Suprapubic skin (tissue), 4 donors: ENCODE data around the gene PABPN1L. TPM values are rescaled to one million over a fixed set of nuclear protein-coding genes. Genes with fewer than 3 reads are reported as not detected.
A peak's percentile ranks its signal among the peaks of the same experiment; 100 is the strongest.

Experiments
- DNase-seq, 2 donors: peaks; one replicate each; pipeline ENCODE4 v3.0.0-alpha.2; 2019; ENCODE audit warnings: low spot score in 2 of 2
- H3K27ac ChIP-seq: fragments of 200-600 bp; sonication (generic); one replicate; pipeline ENCODE4 v1.5.1; 2019
- H3K27me3 ChIP-seq: fragments of 200-600 bp; sonication (generic); one replicate; pipeline ENCODE4 v1.5.1; 2019
- H3K36me3 ChIP-seq: fragments of 200-600 bp; sonication (generic); one replicate; pipeline ENCODE4 v1.5.1; 2019
- H3K4me1 ChIP-seq: fragments of 200-600 bp; sonication (generic); one replicate; pipeline ENCODE4 v1.5.1; 2019
- H3K4me3 ChIP-seq: fragments of 200-600 bp; sonication (generic); one replicate; pipeline ENCODE4 v1.5.1; 2019; ENCODE audit warnings: mild to moderate bottlenecking
- H3K9me3 ChIP-seq: fragments of 200-600 bp; sonication (generic); one replicate; pipeline ENCODE4 v1.5.1; 2019
- CTCF ChIP-seq, 2 donors: fragments of 200-600 bp in 1 of 2; fragments of 450-650 bp in 1 of 2; sonication (generic) in 1 of 2; IDR thresholded peaks; one replicate each; pipeline ENCODE4 v1.5.1; 2016 to 2019; ENCODE audit warnings: antibody characterized with exemption in 2 of 2, mild to moderate bottlenecking in 1 of 2, moderate library complexity in 1 of 2
- EP300 ChIP-seq: sonication (generic); formaldehyde crosslinking; IDR thresholded peaks from one replicate; pipeline ENCODE4 v1.6.1; 2017; ENCODE audit warnings: antibody characterized with exemption
- POLR2A ChIP-seq, 2 donors: fragments of 450-650 bp; IDR thresholded peaks; one replicate each; pipeline ENCODE4 v1.6.1; 2017; ENCODE audit warnings: antibody characterized with exemption in 2 of 2, mild to moderate bottlenecking in 2 of 2, moderate library complexity in 2 of 2
- POLR2AphosphoS5 ChIP-seq, 3 donors: sonication (generic); formaldehyde crosslinking; IDR thresholded peaks; one replicate each; pipeline ENCODE4 v1.6.1; 2017; ENCODE audit warnings: antibody characterized with exemption in 3 of 3
- WGBS: methylation state at CpG from one replicate; pipeline ENCODE4 v1.1.5; 2018; 5-methylcytosine and 5-hydroxymethylcytosine counted together
- total RNA-seq, 4 donors: library from RNA; depleted of rRNA; stranded (reverse); fragments of >200 nt; gene quantifications; one replicate each; pipeline ENCODE4 v1.1.0, GENCODE V29; 2016

Gene PABPN1L
- total RNA-seq, 4 donors from 2014 or later, result not detected

DNA sequence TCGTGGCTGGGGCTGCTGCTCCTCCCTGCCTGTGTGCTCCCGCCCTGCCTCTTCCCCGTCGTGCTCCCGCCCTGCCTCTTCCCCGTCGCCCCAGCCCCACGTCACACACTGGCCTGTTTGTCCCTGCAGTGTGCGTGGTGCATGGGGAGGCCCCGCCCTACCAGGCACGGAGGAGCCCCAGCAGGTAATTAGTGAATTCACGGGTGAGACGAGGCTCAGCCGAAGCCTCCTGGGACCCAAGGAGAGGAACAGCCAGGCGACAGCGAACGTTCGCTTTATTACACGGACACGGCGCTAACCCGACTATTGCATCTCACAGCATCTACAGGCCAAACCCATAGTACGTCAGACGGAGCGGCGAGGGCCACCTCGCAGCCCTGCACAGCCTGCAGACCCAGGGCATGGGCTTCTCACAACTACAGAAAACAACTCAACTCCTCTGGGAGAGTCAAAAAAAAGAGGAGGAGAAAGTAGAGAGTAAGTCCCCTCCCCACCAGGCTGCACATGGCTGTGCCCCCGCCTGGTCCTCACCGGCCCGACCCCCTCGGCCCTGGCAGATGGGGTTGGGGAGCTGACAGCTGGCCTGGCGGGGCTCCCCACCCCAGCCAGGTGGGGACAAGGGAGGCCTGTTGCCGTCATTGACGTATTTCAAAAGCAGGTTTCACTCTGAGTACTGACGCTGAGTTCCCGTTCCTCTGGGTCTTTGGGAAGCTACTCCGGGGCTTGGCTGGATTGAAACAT, 4.3 kb upstream of the PABPN1L start:
- 48% methylated on average over 34 of the region's 37 CpGs for WGBS
- peak overlapping the region; percentile 13 for H3K4me3 ChIP-seq

DNA sequence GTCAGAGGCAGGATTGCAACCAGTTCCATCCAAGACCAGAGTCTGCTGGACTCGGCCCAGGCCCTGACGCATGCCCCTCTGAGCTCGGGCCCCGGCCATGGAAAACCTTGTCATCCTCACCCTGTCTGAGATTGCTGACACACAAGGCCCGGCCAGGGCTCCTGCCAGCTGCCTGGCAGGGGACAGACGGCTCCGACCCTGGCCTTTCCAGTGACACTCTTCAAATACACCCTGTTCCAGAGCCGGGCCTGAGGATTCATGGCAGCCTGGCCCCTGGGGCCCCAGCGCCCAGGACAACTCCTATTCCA, 3.2 kb upstream of the PABPN1L start:
- H3K4me1 ChIP-seq, result peaks cover 5% of the 10 kb centered on the region
- no peak overlapping the region for H3K4me3 ChIP-seq
- peaks cover 15% of the 10 kb centered on the region for H3K27me3 ChIP-seq
- no peaks in the 10 kb centered on the region for H3K36me3 ChIP-seq
- H3K27ac ChIP-seq, result no peak overlapping the region
- TF ChIP-seq POLR2A (IDR thresholded peaks at IDR 0.05) (no peak), POLR2AphosphoS5 (IDR thresholded peaks at IDR 0.05) (no peak), EP300 (no peak), CTCF (IDR thresholded peaks at IDR 0.05) (no peak)
- H3K9me3 ChIP-seq, result no peaks in the 10 kb centered on the region
- no peak for DNase-seq
- 90% methylated on average over 8 of the region's 9 CpGs for WGBS

More for the DNA sequence above, 4.3 kb upstream of the PABPN1L start:
- Histone ChIP-seq H3K27ac (no peak overlapping the region), H3K36me3 (no peaks in the 10 kb centered on the region), H3K27me3 (peaks cover 15% of the 10 kb centered on the region), H3K9me3 (no peaks in the 10 kb centered on the region), H3K4me1 (peaks cover 5% of the 10 kb centered on the region)
- no peak for DNase-seq
- no peak for TF ChIP-seq POLR2AphosphoS5 (IDR thresholded peaks at IDR 0.05)
- TF ChIP-seq POLR2A (IDR thresholded peaks at IDR 0.05), result no peak
- TF ChIP-seq CTCF (IDR thresholded peaks at IDR 0.05), result no peak
- no peak for TF ChIP-seq EP300

GRCh38 chr16:88868974-88869672, 2.7 kb upstream of the PABPN1L start:
- no peak overlapping the region for H3K27ac ChIP-seq
- no peak for TF ChIP-seq POLR2A (IDR thresholded peaks at IDR 0.05)
- no peak for TF ChIP-seq EP300
- TF ChIP-seq POLR2AphosphoS5 (IDR thresholded peaks at IDR 0.05), result no peak
- no peak for TF ChIP-seq CTCF (IDR thresholded peaks at IDR 0.05)
- H3K4me3 ChIP-seq, result no peak overlapping the region
- DNase-seq, result no peak
- 85% methylated on average over 27 of the region's 27 CpGs for WGBS
- H3K27me3 ChIP-seq, result peaks cover 15% of the 10 kb centered on the region
- H3K36me3 ChIP-seq, result no peaks in the 10 kb centered on the region
- H3K4me1 ChIP-seq, result peaks cover 5% of the 10 kb centered on the region
- H3K9me3 ChIP-seq, result no peaks in the 10 kb centered on the region

DNA sequence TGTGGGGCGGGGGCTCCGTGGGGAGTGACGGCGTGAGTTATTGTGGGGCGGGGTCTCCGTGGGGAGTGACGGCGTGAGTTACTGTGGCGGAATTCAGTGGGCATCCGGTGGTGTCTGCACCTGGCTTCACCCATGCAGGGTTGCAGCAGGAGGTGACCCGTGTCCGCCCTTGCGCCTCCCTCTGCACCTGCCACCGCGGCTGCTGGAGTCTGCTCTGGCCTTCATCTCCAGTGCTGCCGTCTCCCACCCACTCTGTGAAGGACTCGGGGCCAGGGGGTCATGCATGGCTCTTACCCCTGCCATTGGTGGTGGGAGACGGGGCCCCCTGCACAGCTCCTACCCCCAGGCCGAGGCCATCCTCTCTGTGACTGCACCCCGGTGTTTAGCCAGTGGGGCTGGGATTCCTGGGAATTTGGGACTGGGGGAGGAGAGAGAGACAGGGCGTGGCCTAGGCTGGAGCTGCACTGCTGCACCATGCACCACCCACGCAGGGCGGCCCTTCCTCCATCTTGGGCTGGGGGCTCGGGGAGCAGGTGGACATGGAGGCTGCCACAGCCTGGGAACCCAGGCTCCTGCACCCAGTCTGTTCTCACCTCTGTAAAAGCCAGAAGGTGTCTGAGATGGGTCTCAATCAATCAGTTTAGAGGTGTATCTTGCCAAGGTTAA, 1.3 kb upstream of the PABPN1L start:
- peaks cover 5% of the 10 kb centered on the region for H3K4me1 ChIP-seq
- peaks cover 15% of the 10 kb centered on the region for H3K27me3 ChIP-seq
- no peaks in the 10 kb centered on the region for H3K9me3 ChIP-seq
- no peak for DNase-seq
- no peak overlapping the region for H3K27ac ChIP-seq
- no peak overlapping the region for H3K4me3 ChIP-seq
- TF ChIP-seq POLR2AphosphoS5 (IDR thresholded peaks at IDR 0.05), result no peak
- 80% methylated on average over 13 of the region's 24 CpGs for WGBS
- H3K36me3 ChIP-seq, result peaks cover 7% of the 10 kb centered on the region

GRCh38 chr16:88865742-88866141, 718 bp downstream of the PABPN1L start:
- no peak overlapping the region for H3K27ac ChIP-seq
- H3K36me3 ChIP-seq, result peaks cover 26% of the 10 kb centered on the region
- 73% methylated on average over 12 of the region's 15 CpGs for WGBS
- H3K4me1 ChIP-seq, result no peaks in the 10 kb centered on the region
- H3K27me3 ChIP-seq, result peaks cover 15% of the 10 kb centered on the region
- TF ChIP-seq EP300 (no peak), POLR2AphosphoS5 (IDR thresholded peaks at IDR 0.05) (no peak), POLR2A (IDR thresholded peaks at IDR 0.05) (no peak), CTCF (IDR thresholded peaks at IDR 0.05) (no peak)
- no peaks in the 10 kb centered on the region for H3K9me3 ChIP-seq
- H3K4me3 ChIP-seq, result no peak overlapping the region
- no peak for DNase-seq
